ENCODE data around the gene NOM1.

- TF ChIP-seq, protein P1, sequence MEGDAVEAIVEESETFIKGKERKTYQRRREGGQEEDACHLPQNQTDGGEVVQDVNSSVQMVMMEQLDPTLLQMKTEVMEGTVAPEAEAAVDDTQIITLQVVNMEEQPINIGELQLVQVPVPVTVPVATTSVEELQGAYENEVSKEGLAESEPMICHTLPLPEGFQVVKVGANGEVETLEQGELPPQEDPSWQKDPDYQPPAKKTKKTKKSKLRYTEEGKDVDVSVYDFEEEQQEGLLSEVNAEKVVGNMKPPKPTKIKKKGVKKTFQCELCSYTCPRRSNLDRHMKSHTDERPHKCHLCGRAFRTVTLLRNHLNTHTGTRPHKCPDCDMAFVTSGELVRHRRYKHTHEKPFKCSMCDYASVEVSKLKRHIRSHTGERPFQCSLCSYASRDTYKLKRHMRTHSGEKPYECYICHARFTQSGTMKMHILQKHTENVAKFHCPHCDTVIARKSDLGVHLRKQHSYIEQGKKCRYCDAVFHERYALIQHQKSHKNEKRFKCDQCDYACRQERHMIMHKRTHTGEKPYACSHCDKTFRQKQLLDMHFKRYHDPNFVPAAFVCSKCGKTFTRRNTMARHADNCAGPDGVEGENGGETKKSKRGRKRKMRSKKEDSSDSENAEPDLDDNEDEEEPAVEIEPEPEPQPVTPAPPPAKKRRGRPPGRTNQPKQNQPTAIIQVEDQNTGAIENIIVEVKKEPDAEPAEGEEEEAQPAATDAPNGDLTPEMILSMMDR (IDR thresholded peaks at IDR 0.05; ENCODE audit: insufficient read depth, low read length) = no peak
- TF ChIP-seq GABPA (IDR thresholded peaks at IDR 0.05; ENCODE audit: low read depth) (no peak), POLR2AphosphoS5 (IDR thresholded peaks at IDR 0.05; ENCODE audit: low read depth) (no peak)
These were observed 72.6 kb downstream of the NOM1 start for GRCh38 chr7:157021871-157022680.
